C4-2B (cell line): ENCODE measurements around the gene TIMM44.
A peak's percentile ranks its signal among the peaks of the same experiment; 100 is the strongest.

ENCODE experiments used
- H3K27ac ChIP-seq: fragments of 450-650 bp; 2 replicates; pipeline ENCODE4 v1.5.1; 2017
- ZFX ChIP-seq: fragments of 450-650 bp; IDR thresholded peaks from 2 replicates; pipeline ENCODE4 v1.6.1; 2017
- TF ChIP-seq, protein P1 (sequence below): fragments of 450-650 bp; conservative IDR thresholded peaks from 2 replicates; pipeline ENCODE4 v1.5.1; 2017; ENCODE audit warnings: mild to moderate bottlenecking

The TIMM44 gene

DNA sequence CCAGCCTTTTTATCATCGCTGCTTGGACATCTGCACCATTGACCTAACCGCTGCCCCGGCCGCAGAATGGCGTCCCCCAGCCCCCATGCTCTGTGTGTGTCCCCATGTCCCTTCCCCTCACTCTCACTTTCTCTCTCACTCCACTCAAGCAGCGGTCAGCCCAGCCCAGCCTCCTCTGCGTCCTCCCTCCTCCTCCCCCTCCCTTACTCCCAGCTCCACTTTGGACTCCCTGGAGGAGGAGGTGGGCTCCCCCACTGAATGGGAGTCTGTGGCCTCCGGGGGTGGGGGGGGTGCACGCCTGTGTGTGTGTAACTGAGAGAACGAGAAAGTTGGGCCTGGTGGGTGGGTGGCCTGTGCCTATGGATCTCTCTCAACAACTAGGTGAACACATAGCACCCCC is 37.6 kb downstream of the TIMM44 start:
- no peak for TF ChIP-seq ZFX
- TF ChIP-seq, protein P1, sequence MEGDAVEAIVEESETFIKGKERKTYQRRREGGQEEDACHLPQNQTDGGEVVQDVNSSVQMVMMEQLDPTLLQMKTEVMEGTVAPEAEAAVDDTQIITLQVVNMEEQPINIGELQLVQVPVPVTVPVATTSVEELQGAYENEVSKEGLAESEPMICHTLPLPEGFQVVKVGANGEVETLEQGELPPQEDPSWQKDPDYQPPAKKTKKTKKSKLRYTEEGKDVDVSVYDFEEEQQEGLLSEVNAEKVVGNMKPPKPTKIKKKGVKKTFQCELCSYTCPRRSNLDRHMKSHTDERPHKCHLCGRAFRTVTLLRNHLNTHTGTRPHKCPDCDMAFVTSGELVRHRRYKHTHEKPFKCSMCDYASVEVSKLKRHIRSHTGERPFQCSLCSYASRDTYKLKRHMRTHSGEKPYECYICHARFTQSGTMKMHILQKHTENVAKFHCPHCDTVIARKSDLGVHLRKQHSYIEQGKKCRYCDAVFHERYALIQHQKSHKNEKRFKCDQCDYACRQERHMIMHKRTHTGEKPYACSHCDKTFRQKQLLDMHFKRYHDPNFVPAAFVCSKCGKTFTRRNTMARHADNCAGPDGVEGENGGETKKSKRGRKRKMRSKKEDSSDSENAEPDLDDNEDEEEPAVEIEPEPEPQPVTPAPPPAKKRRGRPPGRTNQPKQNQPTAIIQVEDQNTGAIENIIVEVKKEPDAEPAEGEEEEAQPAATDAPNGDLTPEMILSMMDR, result no peak
- H3K27ac ChIP-seq, result no peak overlapping the region

GRCh38 chr19:7905268-7905667 is 38.2 kb downstream of the TIMM44 start:
- TF ChIP-seq ZFX, result no peak
- TF ChIP-seq, protein P1, result no peak
- H3K27ac ChIP-seq, result peak overlapping the region; percentile 99

GRCh38 chr19:7904074-7905020 is 39.1 kb downstream of the TIMM44 start:
- TF ChIP-seq, protein P1, result no peak
- TF ChIP-seq ZFX, result no peak
- H3K27ac ChIP-seq, result peak overlapping the region; percentile 99

DNA sequence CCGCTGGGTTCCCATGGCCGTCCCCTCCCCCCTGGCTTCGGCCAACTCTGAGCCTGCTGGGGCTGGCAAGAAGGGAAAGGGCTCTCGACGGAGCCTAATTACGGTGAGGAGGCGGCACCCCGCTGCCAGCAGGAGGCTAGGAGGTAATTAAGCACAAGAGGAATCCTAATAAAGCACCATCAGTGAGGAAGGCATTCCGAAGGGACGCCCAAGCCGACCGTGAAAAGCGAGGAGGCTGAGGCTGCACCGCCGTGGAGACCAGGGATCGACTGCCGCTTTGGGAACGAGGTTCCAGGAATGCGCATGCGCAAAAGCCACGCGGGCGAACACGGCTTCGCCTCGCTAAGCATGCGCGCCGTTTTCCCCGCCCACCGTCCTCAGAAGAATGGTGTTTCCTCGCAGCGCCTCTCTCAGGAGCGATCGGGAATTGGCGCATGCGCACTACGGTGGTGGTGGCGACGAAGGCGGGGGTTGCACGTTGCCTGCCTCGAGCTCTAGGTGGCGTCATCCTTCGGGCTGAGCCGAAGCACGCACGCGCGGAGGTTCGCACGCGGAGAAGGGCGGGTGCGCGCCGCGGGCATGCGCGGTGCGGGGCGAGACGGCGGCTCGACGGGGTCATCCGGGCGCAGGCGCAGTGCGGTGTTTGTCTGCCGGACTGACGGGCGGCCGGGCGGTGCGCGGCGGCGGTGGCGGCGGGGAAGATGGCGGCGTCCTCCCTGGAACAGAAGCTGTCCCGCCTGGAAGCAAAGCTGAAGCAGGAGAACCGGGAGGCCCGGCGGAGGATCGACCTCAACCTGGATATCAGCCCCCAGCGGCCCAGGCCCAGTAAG is 40.0 kb downstream of the TIMM44 start, which contains the start of gene MAP2K7:
TSS of gene MAP2K7 (plus strand) at position 634 of the 830 bp plus-strand sequence. CDS start at position 702, 68 bp downstream.
- TF ChIP-seq, protein P1, result peak; percentile 94
- TF ChIP-seq ZFX, result no peak
- H3K27ac ChIP-seq, result peak within 1 kb of the TSS; percentile 99

GRCh38 chr19:7902796-7903243 is 40.6 kb downstream of the TIMM44 start:
- TF ChIP-seq ZFX, result no peak
- TF ChIP-seq, protein P1, result no peak
- H3K27ac ChIP-seq, result peak overlapping the region; percentile 99

GRCh38 chr19:7901337-7901736 is 42.1 kb downstream of the TIMM44 start:
- TF ChIP-seq, protein P1, result no peak
- no peak for TF ChIP-seq ZFX
- H3K27ac ChIP-seq, result no peak overlapping the region

- TF ChIP-seq, protein P1, result no peak
- TF ChIP-seq ZFX, result no peak
- no peak overlapping the region for H3K27ac ChIP-seq
These were observed 42.5 kb downstream of the TIMM44 start for GRCh38 chr19:7900931-7901330.
